Uterus (tissue), 4 donors: ENCODE measurements around the gene TMEM119. TPM values are rescaled to one million over a fixed set of nuclear protein-coding genes. Genes with fewer than 3 reads are reported as not detected.

ENCODE experiments used
- DNase-seq, 2 donors: peaks; one replicate each; pipeline ENCODE4 v3.0.0-alpha.2; 2019 to 2020
- H3K27ac ChIP-seq, 2 donors: fragments of 200-600 bp; sonication (generic); 1 replicate in 1 of 2; 2 replicates in 1 of 2; pipeline ENCODE4 v1.5.1; 2016 to 2018
- H3K27me3 ChIP-seq, 2 donors: fragments of 200-600 bp; sonication (generic); one replicate each; pipeline ENCODE4 v1.5.1; 2018 to 2019; ENCODE audit warnings: control low read depth in 1 of 2
- H3K36me3 ChIP-seq, 2 donors: fragments of 200-600 bp; sonication (generic); one replicate each; pipeline ENCODE4 v1.5.1; 2019; ENCODE audit warnings: control low read depth in 1 of 2
- H3K4me1 ChIP-seq, 2 donors: fragments of 200-600 bp; sonication (generic); one replicate each; pipeline ENCODE4 v1.5.1; 2018 to 2019; ENCODE audit warnings: control low read depth in 1 of 2
- H3K4me3 ChIP-seq, 2 donors: fragments of 200-600 bp; sonication (generic); 1 replicate in 1 of 2; 2 replicates in 1 of 2; pipeline ENCODE4 v1.5.1; 2018 to 2019; ENCODE audit warnings: mild to moderate bottlenecking in 1 of 2
- H3K9me3 ChIP-seq, 2 donors: fragments of 200-600 bp; sonication (generic); one replicate each; pipeline ENCODE4 v1.5.1; 2019; ENCODE audit warnings: control low read depth in 1 of 2
- CTCF ChIP-seq, 4 experiments: fragments of 200-600 bp in 2 of 4; fragments of 450-650 bp in 2 of 4; sonication (generic) in 2 of 4; IDR thresholded peaks; one replicate each; pipeline ENCODE4 v1.5.1; 2016 to 2019; ENCODE audit warnings: antibody characterized with exemption in 4 of 4, mild to moderate bottlenecking in 2 of 4, moderate library complexity in 1 of 4
- POLR2A ChIP-seq, 2 donors: fragments of 450-650 bp; IDR thresholded peaks; one replicate each; pipeline ENCODE4 v1.6.1; 2016; ENCODE audit warnings: antibody characterized with exemption in 2 of 2, mild to moderate bottlenecking in 1 of 2, moderate library complexity in 1 of 2
- intact Hi-C: fragments of 100-400 bp; cut with DNase I; formaldehyde crosslinking; loops from one replicate; pipeline ENCODE4 v1.15.1; 2023; ENCODE audit warnings: low total_unique reads
- total RNA-seq, 4 donors: library from RNA; depleted of rRNA in 3 of 4; stranded (reverse); fragments of >200 nt in 3 of 4; gene quantifications; one replicate each; pipeline versions ENCODE4 v1.1.0 to v1.2.4, GENCODE V29; 2014 to 2023
- donor health status: DM: yes; HTN: yes; CAD: no.

Gene TMEM119
- total RNA-seq, 4 donors from 2014 or later: 9.1 to 102 (median 12.4) TPM

GRCh38 chr12:108605690-108606406 is 8.0 kb upstream of the TMEM119 start:
- Histone ChIP-seq H3K36me3 (no peaks in the 10 kb centered on the region), H3K27ac (no peak overlapping the region), H3K4me1 (peaks cover 0 to 4% of the 10 kb centered on the region in 2 donors), H3K9me3 (no peaks in the 10 kb centered on the region), H3K4me3 (no peak overlapping the region), H3K27me3 (no peaks in the 10 kb centered on the region)
- intact Hi-C loops: no loop called here
- DNase-seq: no peak
- no peak for TF ChIP-seq POLR2A (IDR thresholded peaks at IDR 0.05)
- no peak for TF ChIP-seq CTCF (IDR thresholded peaks at IDR 0.05)

- Histone ChIP-seq H3K36me3 (no peaks in the 10 kb centered on the region), H3K27ac (no peak overlapping the region), H3K4me3 (no peak overlapping the region), H3K4me1 (peaks cover 0 to 4% of the 10 kb centered on the region in 2 donors), H3K9me3 (no peaks in the 10 kb centered on the region), H3K27me3 (no peaks in the 10 kb centered on the region)
- TF ChIP-seq CTCF (IDR thresholded peaks at IDR 0.05) (no peak), POLR2A (IDR thresholded peaks at IDR 0.05) (no peak)
- DNase-seq: no peak
- intact Hi-C loops: no loop called here
Measured at GRCh38 chr12:108605000-108605689, 7.3 kb upstream of the TMEM119 start.

- TF ChIP-seq CTCF (IDR thresholded peaks at IDR 0.05) (no peak), POLR2A (IDR thresholded peaks at IDR 0.05) (no peak)
- DNase-seq: no peak
- intact Hi-C loops: no loop called here
Measured at GRCh38 chr12:108604208-108604941, 6.5 kb upstream of the TMEM119 start.

GRCh38 chr12:108603743-108604142 is 5.9 kb upstream of the TMEM119 start:
- no peaks in the 10 kb centered on the region for H3K36me3 ChIP-seq
- no peak overlapping the region for H3K27ac ChIP-seq
- H3K4me3 ChIP-seq: no peak overlapping the region
- TF ChIP-seq CTCF (IDR thresholded peaks at IDR 0.05) (no peak), POLR2A (IDR thresholded peaks at IDR 0.05) (no peak)
- H3K4me1 ChIP-seq: no peaks in the 10 kb centered on the region
- intact Hi-C loops: no loop called here
- H3K27me3 ChIP-seq: no peaks in the 10 kb centered on the region
- no peaks in the 10 kb centered on the region for H3K9me3 ChIP-seq
- DNase-seq: no peak

More at GRCh38 chr12:108604208-108604941, 6.5 kb upstream of the TMEM119 start:
- Histone ChIP-seq H3K9me3 (no peaks in the 10 kb centered on the region), H3K4me3 (no peak overlapping the region), H3K27ac (no peak overlapping the region), H3K4me1 (peaks cover 0 to 1% of the 10 kb centered on the region in 2 donors), H3K36me3 (no peaks in the 10 kb centered on the region), H3K27me3 (no peaks in the 10 kb centered on the region)
